ENCODE results near the gene FERMT1.
"Not testable (repeated sequence)": the region's sequence is repeated elsewhere in the genome, so short reads cannot be mapped to it uniquely, and the experiment has no call there.

The FERMT1 gene

DNA sequence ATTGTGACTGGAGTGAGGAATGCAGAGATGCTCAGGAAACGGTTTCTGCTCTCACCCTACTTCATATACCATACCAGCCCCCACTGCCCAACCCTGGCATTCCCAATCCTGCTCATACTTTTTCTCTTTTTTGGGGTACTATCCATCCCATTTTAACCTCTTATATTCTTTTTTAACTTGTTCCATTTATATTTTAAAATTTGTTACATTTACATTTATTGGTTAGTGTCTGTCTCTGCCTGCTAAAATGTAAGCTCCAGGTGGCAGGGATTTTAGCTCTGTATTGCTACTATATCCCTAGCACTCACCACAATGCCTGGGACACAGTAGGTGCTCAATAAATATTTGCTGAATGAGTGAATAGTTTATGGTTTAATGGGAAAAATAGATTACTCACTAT, 8.1 kb downstream of the FERMT1 start:
- no peak for DNase-seq

DNA sequence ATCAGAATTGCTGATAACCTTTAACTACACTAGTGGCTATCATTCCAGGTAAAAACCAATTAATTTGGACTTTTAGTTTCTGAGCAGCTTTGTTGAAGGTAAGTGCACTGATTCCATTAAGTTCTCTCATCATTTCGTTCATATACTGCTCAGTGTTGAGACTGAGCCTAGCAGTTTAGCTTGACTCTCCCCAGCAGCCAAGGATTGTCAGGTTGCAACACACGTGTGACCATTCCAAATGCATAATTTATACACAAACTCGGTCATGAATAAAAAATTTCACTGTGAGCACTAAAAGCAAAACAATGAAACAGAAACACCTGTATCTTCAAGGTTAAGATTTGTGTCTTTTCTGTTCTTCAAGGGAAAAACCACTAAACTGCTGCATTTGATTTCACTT, 8.9 kb downstream of the FERMT1 start:
- no peak for DNase-seq

DNA sequence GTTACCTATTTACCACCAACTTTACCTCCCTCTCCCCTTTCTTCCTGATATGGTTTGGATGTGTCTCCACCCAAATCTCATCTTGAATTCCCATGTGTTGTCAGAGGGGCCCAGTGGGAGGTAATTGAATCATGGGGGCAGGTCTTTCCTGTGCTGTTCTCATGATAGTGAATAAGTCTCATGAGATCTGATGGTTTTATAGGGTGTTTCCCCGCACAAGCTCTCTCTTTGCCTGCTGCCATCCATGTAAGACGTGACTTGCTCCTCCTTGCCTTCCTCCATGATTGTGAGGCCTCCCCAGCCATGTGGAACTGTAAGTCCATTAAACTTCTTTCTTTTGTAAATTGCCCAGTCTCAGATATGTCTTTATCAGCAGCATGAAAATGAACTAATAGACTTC, 9.9 kb downstream of the FERMT1 start:
- DNase-seq: not testable (repeated sequence)

DNA sequence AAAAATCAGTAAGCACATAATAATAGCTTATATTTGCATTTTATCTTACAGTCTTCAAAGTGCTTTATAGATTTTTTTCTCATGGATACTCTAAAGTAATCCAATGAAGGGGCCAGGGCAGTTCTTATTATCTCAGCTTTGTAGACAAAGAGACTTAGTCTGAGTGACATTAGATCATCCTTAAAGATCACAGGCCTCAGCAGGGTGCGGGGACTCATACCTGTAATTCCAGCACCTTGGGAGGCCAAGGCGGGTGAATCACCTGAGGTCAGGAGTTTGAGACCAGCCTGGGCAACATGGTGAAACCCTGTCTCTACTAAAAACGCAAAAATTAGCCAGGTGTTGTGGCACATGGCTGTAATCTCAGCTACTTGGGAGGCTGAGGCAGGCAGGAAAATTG, 14.5 kb downstream of the FERMT1 start:
- no peak for DNase-seq

DNA sequence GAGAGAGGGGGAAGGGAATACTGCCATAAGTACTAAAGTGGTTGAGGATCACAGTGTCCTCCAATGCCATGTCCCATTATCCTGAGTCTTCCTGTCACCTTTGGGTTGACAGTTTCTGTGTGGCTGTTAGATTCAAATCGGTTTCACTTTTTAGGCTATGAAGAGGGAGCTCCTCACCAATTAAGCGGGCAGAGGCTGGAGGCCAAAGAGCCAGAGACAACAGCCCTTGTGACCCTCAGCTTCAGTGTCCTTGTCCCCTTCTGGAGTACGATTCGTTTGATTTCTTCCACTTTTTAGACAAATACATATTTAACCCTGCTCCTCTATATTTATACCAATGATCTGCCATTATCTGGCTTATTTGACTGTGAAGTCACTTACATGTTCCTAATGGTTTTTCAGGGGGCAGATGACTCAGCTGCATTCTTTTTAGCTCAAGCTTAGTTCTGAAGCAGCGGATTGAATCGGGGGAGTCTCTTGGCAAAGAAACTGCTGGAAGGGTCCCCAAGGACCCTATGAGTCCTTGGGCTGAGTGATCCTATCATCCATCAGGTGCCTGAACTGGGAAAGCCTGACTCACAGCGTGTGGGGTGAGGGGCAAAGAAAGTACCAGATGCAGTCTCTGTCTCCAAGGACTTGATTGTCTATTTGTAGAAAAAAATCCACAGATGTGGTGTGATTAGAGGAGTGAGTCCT, 18.2 kb downstream of the FERMT1 start:
- no peak for DNase-seq

DNA sequence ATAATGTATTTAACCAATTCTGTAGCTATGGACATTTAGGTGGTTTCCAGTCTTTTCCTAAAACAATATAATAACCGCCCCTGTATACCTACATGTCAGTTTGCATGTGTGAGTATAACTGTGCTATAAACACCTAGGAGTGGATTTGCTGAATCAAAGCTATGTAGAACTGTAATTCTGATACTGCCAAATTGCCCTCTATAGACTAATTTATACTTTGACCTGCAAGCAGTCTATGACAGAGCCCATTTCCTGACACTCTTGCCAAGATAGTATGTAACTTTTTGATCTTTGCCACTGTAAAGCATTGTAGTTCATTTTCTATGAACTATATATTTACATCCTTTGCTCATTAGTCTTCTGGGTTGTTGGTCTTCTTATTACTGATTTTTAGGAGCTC, 19.5 kb downstream of the FERMT1 start:
- no peak for DNase-seq

DNA sequence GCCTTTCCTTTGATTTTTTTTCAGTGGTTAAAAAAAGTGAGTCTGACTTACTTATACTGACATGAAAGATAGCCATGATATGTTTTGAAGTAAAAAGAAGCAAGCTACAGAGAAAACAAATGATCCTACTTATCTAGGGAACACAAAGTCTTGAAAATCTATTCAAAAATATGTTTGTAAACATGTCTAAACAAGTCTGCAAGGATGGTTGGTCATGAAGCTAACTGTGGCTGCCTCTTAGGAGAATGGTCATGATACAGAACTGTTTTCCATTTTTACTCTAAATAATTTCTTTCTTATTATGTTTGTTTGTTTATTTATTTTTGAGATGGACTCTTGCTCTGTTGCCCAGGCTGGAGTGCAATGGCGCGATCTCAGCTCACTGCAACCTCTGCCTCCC, 21.5 kb downstream of the FERMT1 start:
- no peak for DNase-seq

DNA sequence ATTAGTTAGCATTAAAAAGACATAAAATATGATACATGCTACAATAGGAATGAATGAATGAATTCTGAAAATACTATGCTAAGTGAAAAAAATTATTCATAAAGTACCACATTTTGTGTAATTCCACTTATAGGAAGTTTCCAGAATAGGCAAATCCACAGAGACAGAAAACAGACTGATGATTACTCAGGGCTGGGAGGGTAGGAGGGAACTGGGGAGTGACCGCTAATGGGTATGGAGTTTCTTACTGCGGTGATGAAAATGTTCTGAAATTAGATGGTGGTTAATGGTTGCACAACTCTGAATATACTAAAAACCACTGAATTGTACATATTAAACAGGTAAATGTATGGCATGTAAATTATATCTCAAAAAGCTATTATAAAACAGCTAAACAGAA, 22.6 kb downstream of the FERMT1 start:
- DNase-seq: no peak

DNA sequence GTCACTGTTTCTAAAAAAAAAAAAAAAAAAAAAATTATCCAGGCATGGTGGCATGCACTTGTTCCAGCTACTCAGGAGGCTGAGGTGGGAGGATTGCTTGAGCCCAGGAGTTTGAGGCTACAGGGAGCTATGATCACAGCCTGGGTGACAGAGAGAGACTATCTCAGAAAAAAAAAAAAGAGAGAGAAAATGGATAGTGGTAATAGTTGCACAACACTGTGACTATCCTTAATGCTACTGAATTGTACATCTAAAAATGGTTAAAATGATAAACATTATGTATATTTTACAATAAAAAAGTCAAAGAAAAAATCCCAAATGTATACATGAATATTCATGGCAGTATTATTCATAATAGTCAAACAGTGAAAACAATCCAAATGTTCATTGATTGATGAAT, 23.0 kb downstream of the FERMT1 start:
- DNase-seq: no peak

DNA sequence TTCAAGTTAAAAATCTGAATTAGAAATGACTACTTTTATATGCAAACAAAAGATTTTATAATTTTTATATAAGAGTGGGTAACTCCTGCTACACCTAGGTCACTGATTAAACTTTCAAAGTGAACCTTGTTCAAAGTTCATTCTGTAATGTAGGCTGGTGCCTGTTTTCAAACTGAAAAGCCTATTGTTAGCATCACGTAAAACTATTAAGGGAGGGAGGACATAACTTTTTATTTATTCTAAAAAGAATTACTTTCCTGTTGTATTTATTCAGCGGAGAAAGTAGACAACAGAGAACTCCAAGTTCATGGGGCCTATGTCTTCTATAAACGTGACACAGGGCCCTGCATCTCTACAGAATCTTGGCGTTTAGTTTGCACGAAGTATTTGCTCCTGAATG, 27.4 kb downstream of the FERMT1 start:
- no peak for DNase-seq

DNA sequence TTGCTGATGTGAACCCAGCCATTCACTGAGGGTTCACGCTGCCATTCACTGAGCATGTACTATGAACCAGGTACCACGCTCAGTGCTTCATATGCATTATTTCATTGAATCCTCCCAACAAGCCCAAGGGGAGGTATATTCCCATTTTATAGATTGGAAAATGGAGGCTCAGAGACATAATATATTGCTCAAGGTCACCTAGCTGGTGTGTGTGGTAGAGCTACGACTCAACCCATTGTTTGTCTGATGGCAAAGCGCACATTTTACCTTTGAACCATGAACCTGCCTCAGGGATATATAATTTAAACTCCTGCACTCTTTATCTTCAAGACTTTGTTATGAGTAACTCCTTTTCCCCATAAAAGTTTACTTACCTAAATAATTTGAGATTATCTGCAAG, 28.3 kb downstream of the FERMT1 start:
- no peak for DNase-seq

DNA sequence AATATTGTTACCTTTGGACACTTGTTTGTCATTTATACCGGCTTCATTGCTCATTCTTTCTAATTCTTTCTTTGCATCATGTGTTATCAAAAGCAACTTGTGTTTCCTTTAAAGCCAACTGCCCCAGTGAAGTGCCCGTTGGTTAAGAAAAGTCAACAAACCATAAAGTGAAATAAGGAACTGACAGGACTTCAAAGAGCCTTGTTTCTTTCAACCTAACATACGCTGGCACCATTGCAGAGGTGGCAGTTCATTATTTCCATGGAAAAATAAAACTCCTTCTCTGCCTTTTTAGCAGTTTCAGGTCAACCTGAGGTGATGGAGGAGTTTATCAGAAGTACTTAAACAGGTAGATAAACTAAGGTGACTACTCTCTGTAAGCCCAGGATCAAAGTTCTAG, 28.8 kb downstream of the FERMT1 start:
- DNase-seq: no peak

DNA sequence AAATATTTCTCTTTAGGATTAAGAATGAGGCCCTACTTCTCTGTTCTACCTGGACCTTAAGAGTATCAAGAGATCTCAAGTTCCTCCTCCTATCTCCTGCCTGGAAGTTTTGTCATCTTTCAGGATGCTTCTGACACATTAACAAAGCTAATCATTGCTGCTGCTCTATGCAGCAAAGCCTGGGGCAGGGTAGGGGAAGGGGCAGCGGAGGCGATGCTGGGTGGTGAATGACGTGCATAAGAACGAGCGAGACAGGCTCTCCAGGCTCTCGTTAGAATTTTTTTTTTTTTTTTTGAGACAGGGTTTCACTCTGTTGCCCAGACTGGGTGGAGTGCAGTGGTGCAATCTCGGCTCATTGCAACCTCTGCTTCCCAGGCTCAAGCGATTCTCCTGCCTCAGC, 31.2 kb downstream of the FERMT1 start:
- no peak for DNase-seq

DNA sequence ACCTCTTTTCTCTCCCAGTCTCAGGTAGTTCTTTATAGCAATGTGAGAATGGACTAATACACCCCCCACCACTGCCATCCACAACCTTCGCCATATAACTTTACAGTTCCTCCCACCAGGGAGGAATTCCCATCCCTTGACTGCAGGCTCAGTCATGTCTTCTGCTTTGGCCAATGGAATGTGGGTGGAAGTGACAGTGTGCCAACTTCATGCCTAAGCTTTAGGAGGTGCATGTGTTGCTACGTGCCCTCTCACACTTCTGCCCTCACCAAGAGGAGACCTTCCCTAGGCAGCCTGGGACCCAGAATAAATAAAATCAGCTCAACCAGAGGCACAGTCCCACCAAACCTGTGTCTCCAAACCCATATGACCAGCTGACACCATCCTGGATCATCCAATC, 36.0 kb downstream of the FERMT1 start:
- DNase-seq: no peak

DNA sequence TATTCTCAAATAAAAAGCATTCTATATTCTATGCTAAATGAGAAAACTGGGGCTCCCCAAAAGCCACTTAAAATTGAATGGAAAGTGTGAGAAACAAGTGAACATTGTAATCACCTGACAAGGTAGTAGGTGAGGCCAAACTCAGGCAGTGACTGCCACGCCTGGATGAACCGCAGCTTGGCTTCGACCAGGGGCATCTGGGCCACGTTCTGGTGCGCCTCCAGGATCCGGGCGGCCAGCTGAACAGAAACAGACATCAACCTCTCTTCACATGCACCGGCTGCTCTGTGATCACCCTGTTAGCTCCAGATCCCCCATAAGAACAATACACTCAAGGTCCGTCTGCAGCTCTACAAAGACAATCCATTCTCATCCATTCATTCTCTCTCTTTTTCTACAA, 38.9 kb downstream of the FERMT1 start:
- DNase-seq: no peak

DNA sequence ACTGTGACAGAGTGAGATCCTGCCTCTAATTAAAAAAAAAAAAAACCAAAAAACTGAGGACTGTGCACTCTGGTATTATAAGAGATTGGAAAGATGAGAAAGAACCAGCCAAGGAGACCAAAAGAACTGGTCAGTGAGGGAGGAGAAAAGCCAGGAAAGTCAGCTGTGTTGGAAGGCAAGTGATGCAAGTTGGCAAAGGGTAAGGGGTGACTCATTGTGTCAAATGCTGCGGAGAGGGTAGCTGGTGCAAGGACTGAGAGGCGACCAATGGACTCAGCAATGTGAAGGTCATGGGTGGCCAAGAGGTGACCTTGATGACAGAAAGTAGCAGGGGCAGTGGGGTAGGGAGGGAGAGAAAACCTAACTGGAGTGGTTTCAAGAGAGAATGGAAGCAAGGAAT, 41.6 kb downstream of the FERMT1 start:
- no peak for DNase-seq

DNA sequence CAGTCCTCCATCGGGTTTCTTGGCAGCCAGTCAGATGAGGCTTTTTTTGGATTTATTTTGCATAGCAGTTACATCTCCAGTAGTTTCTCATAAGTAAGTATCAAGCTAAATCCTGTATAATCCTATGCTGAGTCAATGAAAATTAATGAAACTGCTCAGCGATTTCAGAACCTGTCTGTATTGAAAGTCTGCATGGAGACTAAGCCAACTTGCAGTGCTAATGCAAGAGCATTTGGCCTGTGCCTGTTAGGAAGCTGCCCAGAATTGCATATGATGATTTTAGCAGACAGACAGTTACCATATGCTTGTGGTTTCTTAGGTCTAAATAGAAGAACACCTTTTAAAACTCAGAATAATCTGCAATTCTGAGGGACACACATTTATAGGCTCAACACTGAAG, 43.8 kb downstream of the FERMT1 start:
- DNase-seq: no peak

DNA sequence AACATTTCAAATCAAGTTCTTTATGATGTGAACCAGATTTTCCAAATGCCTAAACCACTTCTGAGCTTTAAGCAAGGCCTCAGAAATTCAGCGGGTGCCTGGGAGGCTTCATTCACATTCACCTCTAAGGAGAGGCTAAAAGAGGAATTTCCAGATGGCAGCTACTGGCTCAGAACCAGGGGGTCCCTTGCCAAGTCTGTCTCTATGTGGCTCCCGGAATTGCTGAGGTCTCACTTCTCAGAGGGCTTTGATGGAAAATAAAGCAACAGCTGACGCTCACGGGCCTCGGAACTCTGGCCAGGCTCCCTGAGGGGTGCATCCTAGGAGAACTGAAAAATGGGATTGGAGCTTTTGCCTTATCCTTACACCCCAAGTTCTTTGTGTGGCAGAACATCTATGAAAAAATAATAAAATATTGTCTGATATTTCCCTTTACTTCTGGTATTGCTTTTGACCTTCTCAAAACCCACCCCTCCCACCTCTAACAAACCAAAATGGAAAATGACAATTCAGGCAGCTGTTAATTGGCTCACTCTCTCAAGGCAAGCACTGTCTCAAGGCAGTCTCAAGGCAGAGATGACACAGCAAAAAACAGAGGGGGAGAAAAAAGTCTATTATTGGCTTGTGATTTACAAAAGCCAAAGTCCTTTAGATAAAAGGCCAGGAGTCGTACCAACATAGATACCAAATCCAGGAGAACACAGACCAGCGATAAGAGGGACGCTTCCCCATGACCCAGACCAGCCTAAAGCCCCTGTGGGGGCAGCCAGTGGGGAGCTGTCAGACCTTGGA, 47.2 kb downstream of the FERMT1 start:
- no peak for DNase-seq

DNA sequence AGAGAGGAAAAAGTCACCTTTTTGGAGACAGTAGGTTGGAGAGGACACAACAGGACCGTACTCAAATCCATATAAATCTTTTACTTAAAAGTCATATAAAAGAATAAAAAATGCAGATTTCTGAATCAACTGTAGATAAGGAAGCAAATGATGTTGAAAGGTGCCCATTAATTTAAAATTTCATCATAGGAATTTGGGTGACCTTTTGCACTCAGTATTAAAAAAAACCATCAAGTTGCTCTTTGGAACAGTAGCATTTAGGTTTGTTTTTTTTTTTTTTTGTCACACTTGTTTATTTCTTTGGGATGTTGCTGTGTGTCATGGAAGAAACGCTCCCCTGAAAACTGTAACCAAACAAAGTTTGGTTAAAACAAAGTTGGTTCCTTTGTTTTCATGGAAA, 48.0 kb downstream of the FERMT1 start:
- DNase-seq: no peak

DNA sequence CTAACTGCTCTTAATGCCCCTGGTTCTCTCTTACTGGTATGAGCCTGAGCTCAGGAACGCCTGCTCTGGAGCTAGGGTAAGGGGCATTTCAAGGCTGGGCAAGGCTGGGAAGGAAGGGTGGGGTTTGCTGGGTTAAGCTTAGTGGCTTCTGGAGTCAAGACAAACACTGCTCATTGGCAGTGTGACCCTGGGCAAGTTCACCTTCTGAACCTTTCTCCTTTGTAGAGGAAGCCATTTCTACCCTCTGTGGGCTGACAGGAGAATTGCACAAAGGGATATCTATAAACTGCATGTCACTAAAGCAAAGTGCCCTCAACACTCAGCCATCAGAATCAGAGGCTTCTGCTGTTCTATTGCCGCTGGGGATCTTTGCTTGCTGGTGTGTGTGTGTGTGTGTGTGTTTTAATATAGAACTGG, 48.7 kb downstream of the FERMT1 start:
- DNase-seq: no peak

DNA sequence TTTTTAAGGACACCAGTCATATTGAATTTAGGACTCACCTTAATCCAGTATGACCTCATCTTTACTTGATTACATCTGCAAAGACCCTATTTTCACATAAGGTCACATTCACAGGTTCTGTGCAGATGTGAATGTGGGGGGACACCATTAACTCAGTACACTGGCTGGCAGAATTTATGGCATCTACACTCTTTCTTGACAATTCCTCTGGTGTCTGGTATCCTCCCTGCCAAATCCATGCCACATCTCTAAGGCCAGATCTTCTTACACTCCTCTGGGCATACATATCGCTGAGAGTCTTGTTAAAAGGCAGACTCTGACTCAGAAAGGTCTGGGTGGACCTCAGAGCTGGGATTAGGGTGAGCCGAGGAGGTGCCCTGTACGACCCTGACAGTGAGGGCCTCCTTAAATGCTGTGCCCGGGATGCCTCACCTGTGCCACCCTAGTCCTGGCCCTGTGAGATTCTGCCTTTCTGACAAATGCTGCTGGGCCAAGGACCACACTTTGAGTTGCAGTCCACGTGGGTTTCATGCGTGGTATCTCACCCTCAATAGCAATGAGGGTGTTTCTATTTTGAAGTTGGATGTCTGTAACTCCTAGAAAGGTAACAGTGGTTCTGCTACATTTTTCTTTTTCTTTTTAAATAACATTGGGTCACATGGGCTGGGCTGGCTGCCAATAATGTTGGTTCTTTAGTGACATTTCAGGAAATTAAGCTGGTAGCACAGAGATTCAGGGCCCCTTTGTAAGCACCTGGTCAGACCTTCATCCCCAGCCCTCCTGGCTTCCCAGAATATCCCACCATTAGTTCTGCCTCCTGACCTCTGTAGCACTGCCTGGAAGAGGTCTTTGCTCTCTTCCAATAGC, 51.8 kb downstream of the FERMT1 start:
- no peak for DNase-seq

DNA sequence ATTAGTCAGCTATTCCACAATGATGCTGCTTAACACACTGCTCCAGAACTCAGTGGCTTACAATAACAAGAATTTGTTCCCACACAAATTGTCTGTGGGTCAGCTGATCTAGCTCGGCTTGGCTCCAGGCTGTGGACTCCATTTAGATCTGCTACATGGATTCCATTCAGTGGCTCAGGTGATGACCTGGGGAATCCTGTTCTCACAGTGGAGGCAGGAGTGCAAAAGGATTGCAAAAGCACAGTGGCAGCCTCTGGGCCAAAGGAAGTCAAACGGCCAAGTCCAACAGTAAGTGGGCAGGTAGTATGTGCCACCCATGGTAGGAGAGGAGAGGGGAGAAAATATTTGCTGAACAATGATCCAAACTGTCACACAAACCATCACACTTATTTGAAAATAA, 53.2 kb downstream of the FERMT1 start:
- no peak for DNase-seq

DNA sequence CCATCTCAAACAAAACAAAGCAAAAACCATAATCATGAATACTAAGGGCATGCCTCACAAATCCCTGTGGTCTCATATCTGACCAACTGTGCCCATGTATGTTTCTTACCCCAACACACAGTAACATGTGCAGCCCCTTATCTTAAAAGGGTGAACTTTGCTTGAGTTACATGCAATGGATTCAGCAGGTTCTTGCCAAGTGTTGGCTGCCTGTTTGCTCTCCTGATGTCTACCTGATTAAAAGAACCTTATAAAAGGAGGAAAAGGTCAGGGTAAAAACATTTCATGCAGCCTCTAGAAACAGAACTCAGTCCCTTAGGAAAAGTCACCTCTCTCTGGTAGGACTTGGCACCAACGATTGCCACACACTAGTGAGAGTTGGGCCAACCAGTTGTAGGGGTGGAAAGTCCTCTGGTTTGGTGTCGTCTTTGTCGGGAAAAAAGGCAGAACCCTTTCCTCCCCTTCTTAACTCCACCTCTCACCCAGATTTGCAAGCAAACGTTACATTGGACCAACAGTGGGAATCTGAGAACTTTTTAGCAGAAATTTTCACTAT, 55.0 kb downstream of the FERMT1 start:
- DNase-seq: no peak

DNA sequence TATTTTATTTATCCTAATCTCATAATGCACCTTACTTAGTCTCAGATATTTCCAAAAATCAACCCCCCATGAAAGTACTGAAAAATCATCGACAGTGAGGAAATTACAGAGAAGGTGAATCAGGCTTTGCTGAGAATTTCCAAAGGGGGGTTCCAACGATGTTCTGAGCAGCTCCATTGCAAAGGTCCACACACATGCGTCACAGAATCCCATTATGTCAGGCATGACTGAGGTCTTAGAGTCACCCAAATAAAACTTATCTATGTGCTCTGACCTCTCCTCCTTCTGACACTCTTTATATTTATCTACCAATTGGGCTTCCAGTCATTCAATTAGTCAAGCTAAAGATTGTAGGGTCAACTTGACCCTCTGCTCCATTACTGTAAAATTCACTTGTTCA, 56.2 kb downstream of the FERMT1 start:
- no peak for DNase-seq
